ENCODE data around the gene BCAS3.
"Not testable (repeated sequence)": the region's sequence is repeated elsewhere in the genome, so short reads cannot be mapped to it uniquely, and the experiment has no call there.

Gene BCAS3

GRCh38 chr17:60747069-60747808 lies 69.6 kb downstream of the BCAS3 start:
- DNase-seq: no peak

DNA sequence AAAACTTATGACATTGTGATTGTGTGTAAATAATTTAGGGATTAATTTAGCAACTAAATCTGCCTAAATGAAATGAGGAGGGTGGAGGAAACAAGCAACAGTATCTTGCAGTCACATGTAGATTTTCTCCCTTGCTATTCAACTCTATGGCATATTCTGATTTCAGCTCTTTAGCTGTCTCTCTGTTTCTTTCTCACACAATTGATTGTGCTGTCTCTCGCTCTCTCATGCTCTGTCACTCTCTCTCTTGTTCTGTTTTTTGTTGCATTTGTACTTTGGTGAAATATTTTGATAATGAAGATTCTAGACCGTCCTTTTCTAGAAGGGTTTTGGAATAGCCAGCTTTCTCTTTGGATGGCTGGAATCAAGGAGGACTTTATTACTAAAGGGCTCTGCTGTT lies 70.6 kb downstream of the BCAS3 start:
- DNase-seq: no peak

DNA sequence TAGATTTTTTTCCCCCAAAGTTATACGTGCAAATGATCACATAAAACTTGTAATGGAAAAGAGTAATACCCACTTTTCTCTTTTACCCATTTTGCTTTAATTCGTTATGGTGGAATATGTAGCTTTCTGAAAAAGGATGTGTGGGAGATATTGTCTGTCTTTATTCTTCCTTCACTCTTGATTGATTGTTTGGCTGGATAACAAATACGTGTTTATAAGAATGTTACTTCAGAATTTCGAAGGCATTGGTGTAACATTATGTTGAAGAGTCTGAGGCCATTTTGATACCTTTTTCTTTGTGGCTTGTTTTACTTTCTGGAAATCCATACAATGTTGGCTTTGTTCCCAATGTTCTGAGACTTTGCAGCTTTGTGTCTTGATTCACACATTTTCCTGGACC lies 71.4 kb downstream of the BCAS3 start:
- no peak for DNase-seq

GRCh38 chr17:60749708-60750107 lies 72.1 kb downstream of the BCAS3 start:
- no peak for DNase-seq

DNA sequence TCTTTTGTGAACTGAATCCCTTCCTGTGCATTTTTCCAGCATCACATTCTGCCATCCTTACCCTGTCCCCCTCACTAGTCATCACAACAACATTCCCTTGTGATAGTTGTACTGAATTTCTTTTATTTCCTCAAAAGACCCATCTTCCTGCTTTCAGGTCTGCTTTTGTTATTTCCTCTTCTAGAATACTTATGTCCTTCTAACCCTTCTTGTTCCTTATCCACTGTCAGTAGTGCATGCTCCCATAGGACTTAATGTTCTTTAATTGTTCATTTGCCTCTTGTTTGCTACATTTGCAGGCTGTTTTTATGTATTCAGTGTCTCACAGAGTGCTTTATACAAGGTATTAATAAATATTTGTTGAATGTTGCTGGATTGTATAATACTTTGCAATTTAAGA lies 73.0 kb downstream of the BCAS3 start:
- no peak for DNase-seq

DNA sequence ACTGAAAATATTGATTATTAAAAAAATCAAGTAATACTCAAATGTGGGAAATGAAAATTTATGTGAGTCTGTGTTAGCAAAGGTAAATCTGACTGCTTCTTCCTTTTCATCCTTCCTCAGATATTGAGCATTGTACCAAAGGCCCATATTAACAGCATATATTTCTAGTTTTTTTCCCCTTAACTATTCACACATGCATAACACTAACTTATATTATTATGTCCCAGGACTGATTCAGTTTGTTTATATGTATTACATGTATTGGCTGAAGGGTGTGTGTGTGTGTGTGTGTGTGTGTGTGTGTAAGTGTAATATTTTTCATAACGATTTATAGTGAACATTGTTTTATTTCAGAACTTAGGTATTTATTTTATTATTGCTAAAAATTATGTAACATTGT lies 74.2 kb downstream of the BCAS3 start:
- DNase-seq: no peak

DNA sequence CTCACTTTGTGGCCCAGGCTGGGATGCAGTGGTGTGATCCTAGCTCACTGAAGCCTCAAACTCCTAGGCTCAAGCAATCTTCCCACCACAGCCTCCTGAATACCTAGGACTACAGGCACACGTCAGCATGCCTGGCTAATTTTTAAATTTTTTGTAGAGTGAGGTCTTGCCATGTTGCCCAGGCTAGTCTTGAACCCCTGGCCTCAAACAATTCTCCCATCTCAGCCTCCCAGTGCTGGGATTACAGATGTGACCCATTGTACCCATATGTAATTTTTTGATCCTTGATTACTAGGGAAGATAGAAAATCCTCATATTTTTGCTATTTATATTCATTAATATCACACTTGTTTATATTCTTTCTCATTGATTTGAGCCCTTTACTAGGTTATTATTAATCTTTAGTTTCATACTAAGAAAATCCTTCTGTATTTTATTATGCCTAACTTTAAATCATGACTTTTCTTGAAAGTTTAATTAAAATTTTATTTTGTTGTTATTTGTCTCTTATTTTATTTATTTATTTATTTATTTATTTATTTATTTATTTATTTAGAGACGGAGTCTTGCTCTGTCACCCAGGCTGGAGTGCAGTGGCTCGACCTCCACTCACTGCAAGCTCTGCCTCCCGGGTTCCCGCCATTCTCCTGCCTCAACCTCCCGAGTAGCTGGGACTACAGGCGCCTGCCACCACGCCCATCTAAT lies 75.4 kb downstream of the BCAS3 start:
- no peak for DNase-seq

- DNase-seq: no peak
Measured at GRCh38 chr17:60754057-60754604, 76.5 kb downstream of the BCAS3 start.

DNA sequence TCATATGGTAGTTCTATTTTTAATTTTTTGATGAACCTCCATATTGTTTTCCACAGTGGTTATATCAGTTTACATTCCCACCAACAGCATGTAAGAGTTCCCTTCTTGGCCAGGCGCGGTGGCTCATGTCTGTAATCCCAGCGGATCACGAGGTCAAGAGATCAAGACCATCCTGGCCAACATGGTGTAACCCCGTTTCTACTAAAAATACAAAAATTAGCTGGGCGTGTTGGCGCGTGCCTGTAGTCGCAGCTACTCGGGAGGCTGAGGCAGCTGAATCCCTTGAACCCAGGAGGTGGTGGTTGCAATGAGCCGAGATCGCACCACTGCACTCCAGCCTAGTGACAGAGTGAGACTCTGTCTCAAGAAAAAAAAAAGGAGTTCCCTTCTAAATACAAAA lies 79.1 kb downstream of the BCAS3 start:
- not testable (repeated sequence) for DNase-seq

GRCh38 chr17:60757437-60757836 lies 79.8 kb downstream of the BCAS3 start:
- DNase-seq: no peak

DNA sequence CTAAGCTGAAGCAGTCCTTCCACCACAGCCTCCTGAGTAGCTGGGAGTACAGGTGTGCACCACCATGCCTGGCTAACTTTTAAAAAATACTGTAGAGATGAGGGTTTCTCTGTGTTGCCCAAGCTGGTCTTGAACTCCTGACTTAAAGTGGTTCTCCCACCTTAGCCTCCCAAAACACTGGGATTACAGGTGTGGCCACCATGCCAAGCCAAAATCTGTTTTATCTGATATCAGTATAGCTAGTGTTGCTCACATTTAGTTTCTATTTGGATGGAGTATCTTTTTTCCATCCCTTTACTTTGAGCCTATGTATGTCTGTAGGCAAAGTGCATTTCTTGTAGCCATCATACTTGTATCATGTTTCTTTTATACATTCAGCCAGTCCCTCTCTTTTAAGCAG lies 82.1 kb downstream of the BCAS3 start:
- DNase-seq: no peak

DNA sequence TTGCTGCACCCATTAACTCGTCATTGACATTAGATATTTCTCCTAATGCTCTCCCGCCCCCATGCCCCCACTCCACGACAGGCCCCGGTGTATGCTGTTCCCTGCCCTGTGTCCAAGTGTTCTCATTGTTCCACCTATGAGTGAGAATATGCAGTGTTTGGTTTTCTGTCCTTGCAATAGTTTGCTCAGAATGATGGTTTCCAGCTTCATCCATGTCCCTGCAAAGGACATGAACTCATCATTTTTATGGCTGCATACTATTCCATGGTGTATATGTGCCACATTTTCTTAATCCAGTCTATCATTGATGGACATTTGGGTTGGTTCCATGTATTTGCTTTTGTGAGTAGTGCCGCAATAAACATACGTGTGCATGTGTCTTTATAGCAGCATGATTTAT lies 83.7 kb downstream of the BCAS3 start:
- not testable (repeated sequence) for DNase-seq

GRCh38 chr17:60766778-60767190 lies 89.1 kb downstream of the BCAS3 start:
- DNase-seq: no peak

GRCh38 chr17:60767744-60768308 lies 90.2 kb downstream of the BCAS3 start:
- no peak for DNase-seq

GRCh38 chr17:60769327-60769726 lies 91.7 kb downstream of the BCAS3 start:
- DNase-seq: no peak

GRCh38 chr17:60770946-60771422 lies 93.3 kb downstream of the BCAS3 start:
- DNase-seq: no peak

DNA sequence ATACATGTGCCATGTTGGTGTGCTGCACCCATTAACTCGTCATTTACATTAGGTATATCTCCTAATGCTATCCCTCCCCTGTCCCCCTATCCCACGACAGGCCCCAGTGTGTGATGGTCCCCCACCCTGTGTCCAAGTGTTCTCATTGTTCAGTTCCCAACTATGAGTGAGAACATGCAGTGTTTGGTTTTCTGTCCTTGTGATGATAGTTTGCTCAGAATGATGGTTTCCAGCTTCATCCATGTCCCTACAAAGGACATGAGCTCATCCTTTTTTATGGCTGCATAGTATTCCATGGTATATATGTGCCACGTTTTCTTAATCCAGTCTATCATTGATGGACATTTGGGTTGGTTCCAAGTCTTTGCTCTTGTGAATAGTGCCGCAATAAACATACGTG lies 94.0 kb downstream of the BCAS3 start:
- DNase-seq: not testable (repeated sequence)

GRCh38 chr17:60773552-60773951 lies 95.9 kb downstream of the BCAS3 start:
- no peak for DNase-seq

GRCh38 chr17:60781880-60782412 lies 104.3 kb downstream of the BCAS3 start:
- DNase-seq: no peak

- no peak for DNase-seq
Measured at GRCh38 chr17:60782742-60783141, 105.1 kb downstream of the BCAS3 start.

GRCh38 chr17:60790205-60790604 lies 112.6 kb downstream of the BCAS3 start:
- DNase-seq: no peak

- no peak for DNase-seq
Measured at GRCh38 chr17:60792250-60792898, 114.7 kb downstream of the BCAS3 start.

- DNase-seq: no peak
Measured at GRCh38 chr17:60798576-60798975, 120.9 kb downstream of the BCAS3 start.
